ENCODE data around the gene SLC9A3.

- TF ChIP-seq SALL2 (CRISPR knock-in tag; IDR thresholded peaks at IDR 0.05) (no peak), TCF12 (IDR thresholded peaks at IDR 0.05) (no peak), TCF12 (CRISPR knock-in tag; IDR thresholded peaks at IDR 0.05) (no peak), ZNF777 (CRISPR knock-in tag; IDR thresholded peaks at IDR 0.05) (no peak), POLR2A (IDR thresholded peaks at IDR 0.05; ENCODE audit: insufficient read depth in 1 of 2, low read depth in 2 of 2, low read length in 2 of 2) (no peak), FUBP1 (CRISPR knock-in tag; IDR thresholded peaks at IDR 0.05; ENCODE audit: borderline replicate concordance) (no peak)
- TF ChIP-seq, protein P1, sequence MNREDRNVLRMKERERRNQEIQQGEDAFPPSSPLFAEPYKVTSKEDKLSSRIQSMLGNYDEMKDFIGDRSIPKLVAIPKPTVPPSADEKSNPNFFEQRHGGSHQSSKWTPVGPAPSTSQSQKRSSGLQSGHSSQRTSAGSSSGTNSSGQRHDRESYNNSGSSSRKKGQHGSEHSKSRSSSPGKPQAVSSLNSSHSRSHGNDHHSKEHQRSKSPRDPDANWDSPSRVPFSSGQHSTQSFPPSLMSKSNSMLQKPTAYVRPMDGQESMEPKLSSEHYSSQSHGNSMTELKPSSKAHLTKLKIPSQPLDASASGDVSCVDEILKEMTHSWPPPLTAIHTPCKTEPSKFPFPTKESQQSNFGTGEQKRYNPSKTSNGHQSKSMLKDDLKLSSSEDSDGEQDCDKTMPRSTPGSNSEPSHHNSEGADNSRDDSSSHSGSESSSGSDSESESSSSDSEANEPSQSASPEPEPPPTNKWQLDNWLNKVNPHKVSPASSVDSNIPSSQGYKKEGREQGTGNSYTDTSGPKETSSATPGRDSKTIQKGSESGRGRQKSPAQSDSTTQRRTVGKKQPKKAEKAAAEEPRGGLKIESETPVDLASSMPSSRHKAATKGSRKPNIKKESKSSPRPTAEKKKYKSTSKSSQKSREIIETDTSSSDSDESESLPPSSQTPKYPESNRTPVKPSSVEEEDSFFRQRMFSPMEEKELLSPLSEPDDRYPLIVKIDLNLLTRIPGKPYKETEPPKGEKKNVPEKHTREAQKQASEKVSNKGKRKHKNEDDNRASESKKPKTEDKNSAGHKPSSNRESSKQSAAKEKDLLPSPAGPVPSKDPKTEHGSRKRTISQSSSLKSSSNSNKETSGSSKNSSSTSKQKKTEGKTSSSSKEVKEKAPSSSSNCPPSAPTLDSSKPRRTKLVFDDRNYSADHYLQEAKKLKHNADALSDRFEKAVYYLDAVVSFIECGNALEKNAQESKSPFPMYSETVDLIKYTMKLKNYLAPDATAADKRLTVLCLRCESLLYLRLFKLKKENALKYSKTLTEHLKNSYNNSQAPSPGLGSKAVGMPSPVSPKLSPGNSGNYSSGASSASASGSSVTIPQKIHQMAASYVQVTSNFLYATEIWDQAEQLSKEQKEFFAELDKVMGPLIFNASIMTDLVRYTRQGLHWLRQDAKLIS (CRISPR knock-in tag; IDR thresholded peaks at IDR 0.05): no peak
- TF ChIP-seq, protein P2, sequence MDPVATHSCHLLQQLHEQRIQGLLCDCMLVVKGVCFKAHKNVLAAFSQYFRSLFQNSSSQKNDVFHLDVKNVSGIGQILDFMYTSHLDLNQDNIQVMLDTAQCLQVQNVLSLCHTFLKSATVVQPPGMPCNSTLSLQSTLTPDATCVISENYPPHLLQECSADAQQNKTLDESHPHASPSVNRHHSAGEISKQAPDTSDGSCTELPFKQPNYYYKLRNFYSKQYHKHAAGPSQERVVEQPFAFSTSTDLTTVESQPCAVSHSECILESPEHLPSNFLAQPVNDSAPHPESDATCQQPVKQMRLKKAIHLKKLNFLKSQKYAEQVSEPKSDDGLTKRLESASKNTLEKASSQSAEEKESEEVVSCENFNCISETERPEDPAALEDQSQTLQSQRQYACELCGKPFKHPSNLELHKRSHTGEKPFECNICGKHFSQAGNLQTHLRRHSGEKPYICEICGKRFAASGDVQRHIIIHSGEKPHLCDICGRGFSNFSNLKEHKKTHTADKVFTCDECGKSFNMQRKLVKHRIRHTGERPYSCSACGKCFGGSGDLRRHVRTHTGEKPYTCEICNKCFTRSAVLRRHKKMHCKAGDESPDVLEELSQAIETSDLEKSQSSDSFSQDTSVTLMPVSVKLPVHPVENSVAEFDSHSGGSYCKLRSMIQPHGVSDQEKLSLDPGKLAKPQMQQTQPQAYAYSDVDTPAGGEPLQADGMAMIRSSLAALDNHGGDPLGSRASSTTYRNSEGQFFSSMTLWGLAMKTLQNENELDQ (CRISPR knock-in tag; IDR thresholded peaks at IDR 0.05; ENCODE audit: borderline replicate concordance): no peak
Measured at GRCh38 chr5:482021-482420, 42.2 kb downstream of the SLC9A3 start.

Data from HepG2 (cell line).